GM21526 (cell line): Measurements from ENCODE around the gene NFKBIE.

ENCODE experiments used
- ATAC-seq: cut with Tn5 transposase; IDR thresholded peaks from one replicate; pipeline ENCODE4 v1.9.1; 2021; ENCODE audit warnings: moderate library complexity; ENCODE audit not compliant: unreplicated experiment, low FRiP score

The NFKBIE gene

DNA sequence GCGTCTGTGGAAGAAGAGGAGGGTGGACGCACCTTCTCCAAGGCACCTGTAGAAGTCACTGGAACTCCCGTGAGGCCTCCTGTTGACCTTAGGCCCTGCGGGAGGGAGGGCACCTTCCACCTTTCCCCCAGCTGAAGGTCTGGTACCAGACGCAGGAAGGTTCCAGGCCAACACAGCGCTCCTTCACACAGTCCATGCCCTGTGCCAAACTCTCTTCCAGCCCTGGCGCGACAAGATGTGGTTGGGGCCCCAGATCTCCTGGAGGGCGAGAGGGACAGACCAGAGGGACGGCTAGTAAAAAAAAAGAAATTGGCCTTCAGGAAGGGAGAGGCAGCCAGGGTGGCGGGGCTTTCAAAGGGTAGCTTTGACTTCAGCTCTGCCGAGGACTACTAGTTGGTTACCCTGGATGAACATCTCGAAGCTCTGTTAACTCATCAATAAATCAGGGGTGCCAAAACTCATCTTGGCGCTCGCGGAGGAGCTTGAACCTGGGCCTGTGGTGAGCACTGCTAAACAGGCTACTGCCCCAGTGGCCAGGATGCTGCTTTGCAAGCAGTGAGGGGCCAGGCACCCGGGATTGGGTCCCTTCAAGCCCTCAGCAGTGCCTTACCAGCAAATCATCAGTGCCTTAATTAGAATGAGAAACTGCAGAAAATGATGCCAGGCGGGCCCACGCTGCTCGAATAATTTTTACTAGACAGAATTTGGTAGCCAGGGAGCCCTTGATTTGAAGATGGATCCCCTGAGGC lies 32.9 kb upstream of the NFKBIE start:
- ATAC-seq, result no peak

DNA sequence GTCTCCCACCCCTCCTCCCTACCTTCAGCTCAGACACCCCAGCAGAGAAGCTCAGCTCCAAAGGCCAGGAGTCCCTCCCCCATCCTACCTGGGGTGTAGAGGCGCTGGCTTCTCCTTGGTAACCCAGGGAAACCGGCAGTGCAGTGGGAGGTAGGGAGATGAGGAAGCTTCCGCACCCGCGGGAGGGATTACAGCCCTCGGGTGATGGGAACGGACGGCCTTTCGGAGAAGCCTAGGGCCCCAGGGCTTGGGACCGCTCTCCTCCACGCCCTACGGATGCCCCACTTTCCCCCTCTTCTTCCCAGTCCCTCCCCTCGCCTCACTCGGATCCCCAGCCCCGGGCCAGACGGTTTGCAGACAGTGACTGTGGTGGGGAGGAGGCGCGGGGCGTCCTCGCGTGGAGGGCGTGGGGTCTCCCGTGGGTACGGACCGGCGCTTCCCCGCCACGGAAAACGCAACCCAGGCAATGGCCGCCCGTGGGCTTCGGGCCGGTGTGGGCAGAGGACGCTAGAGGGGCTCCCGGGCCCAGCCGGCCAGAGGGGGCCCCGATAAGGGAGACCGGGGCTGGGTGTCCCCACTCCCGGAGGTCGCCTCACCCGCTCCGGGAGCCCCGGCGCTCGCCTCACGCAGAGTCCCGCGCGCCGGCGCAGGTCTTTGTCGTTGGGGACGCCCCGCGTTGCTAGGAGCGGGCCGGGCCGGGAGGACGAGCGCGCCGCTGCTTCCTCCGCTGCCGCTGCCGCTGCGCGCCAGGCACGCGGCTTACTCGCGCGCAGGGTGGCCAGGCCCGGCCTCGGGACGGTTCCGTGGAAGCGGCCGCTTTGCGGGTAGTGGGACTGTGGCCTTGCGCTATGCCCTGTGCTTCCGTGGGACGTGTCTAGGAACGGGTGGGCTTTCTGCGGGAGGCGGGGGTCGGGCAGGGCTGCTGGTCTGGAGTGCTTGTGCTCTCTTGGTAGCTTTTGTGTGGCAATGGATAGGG lies 32.0 kb upstream of the NFKBIE start:
- ATAC-seq, result no peak

DNA sequence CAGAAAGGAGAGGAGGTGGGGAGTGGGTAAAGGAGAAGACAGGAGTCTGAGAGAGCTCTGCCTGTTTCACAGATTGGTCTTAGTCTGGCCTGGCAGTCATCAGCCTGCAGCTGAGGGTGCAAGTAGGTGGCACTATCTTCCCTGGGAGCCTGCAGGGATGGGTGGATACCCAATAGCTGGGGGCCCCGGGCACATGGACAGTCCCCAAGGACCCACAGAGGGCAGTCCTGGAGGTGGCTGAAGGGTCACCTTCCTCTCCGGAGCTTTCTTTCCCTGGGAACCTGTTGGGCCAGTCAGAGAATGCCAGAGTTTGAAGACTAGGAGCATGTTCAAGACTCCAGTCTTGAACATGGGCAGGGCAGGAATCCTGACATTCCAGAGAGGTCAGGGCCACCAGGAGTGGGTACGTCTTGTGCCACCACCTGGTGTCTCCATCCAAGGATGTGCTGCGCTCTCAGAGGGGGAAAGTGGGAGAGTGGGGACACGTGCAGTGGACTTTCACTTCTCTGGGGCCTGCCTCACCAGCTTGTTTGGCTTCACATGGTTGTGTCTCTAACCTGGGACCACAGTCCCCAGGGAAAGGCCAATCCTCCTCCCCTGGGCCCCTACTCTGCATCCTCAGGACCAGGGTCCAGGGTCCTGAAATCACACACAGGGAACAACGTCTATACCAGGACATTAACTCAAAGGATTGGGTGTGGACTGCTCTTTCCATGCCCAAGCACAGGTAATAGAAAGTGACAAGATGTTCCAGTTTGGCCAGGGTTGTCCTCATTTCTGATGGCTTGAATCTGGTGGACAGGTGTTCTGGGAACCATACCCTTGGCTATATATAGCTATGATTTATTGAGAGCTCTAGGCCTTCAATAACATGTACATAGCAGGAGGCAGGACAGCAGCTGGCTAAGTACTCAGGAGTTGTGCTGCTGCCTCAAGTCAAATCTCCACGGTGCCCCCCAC lies 29.8 kb upstream of the NFKBIE start:
- no peak for ATAC-seq

DNA sequence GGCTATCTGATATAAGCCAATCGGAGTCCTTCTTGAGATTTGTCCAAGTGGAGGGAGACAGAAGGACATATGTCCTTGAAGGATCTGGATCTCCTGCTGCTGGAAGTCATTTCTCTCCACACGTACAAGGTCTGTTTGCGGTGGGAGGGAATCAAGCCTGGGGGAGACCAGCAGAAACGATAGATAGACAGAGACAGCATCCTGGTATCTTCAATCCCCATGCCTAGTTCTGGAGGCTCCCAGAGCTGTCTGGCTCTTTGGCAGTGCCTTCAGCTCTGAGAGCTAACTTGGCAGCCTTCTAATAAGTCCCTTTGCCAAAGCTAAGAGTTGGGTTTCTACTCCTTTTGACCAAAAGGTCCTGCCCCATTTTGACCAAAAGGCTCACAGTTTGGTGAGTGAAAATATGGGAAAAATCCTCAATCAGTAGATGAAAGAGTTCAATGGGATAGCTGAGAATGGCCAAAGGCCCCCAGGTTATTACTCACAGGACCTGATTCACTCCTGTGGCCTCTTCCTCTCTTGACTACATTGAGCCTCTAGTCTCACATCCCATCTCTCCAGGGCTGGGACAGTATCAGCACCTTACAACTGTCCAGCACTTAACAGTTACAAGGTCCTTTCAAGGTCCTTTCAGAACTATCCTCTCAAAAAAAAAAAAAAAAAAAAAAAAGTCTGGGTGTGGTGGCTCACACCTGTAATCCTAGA lies 27.5 kb upstream of the NFKBIE start:
- no peak for ATAC-seq

DNA sequence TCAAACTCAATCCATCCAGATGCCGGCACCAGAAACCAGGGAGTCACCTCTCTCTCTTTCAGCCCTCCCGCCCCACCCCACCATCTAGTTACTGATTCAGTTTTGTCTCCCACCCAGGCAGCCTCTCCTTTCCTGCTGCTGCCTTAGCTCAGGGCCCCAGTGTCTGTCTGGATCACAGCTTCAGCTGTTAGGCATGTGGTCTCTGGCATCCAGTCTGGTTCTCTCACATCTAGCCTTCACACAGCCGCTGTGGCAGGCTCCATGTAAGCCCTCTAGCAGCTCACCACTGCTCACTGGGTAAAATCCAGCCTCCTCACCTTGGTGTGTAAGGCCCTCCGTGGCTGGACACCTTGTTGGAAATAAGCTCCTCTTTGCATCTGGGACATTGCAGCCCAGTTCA lies 26.5 kb upstream of the NFKBIE start:
- no peak for ATAC-seq

DNA sequence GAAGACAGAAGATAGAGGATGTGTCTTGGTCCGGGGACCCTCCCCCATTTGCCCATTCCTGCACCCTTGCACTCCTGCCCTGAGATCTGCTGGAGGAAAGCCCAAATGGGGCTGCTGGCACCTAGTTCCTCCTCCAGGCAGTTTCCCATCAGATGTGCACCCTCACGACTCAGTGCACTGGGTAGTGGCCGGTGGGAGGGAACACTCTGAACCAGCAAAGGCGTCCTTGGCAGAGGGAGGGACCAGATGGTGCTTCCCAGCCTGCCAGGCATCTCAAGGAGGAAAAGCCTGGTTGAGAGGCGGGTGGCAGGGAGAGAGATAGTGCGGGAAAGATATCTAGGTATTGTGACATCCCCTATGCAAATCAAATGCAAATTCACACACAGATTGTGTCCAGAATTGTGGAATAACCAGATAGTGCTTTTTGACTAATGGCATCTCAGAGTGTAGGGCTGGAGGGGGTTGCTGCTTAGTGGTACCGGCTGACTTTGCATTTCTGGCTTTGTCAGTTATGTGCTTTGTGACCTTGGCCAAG lies 24.4 kb upstream of the NFKBIE start:
- ATAC-seq, result no peak

DNA sequence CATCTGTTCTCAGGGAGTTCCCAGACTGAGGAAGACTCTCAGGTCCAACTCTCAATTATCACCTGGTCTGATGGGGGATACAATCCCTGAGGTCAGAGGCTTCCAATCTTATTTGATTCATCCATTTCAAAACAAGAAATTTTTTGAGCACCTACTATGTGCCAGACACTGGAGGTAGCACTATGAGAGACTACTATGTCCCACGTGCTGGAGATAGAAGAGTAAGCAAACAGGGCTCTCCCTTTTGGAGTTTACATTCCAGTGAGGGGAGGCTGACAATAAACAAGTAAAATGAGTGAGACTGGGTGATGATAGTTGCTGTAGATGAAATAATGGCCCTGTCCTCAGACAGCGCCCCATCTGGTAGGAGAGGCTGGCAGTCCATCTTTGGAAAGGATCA lies 21.4 kb upstream of the NFKBIE start:
- no peak for ATAC-seq

DNA sequence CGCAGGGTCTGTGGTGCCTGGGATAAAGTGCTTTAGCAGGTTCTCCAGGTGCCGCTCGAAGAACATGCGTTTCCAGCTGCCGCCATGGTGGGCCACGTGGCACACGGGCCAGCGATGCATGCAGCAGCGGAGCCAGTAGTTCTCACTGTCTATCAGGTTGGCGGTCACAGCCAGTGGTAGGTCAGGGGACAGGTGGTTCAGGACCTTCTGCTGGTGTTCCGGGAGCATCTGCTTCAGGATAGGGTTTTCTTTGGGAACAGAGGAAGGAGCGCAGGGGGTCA lies 20.9 kb upstream of the NFKBIE start:
- no peak for ATAC-seq

DNA sequence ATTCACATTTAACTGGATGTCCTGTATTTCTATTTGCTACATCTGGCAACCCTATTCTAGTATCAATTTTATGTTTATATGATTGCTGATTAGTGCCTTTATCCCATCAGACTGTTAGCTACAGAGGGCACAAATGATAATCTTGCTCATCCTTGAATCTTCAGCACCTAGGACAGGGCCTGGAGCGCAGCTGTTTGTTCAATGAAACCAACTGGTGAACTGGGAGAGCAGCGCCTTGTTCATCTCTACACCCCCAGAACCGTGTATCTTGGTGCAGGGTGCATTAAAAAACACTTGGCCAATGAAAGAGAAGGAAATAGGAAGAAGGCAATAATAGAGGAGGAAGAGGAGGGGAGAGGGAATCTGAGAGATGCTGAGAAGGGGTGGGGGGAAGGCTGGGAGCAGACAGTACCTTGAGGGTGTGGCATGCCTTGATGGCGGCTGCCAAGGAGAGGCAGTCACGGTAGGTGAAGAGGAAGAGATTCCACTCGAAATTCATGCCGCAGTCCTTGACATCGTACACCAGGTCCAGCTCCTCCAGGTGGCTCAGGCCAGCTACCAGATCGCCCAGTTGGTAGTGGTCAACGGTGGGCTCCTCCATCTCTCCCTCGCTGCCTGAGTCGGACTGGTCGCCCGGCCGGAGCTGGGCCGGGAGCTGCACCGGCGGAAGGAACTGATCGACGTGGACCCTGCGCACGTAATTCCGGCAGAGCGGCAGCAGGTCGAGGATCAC lies 20.4 kb upstream of the NFKBIE start:
- no peak for ATAC-seq

DNA sequence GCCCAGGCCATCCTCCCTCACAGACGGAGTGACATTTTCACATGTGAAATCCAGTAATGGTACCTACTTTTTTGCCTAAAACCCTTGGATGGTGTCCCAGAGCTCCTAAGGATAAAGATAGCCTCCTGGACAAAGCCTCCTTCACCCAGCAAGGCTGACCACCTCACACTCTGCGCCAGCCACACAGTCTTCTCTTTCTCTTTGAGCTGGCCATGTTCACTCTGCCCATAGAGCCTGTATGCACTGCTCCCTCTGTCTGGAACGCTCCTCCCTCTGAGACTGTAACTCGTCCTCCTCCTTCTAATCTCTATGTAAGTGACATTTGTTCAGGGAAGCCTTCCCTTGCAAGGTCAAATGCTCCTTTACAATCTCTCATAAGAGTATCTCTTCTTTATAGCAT lies 19.5 kb upstream of the NFKBIE start:
- ATAC-seq, result no peak

DNA sequence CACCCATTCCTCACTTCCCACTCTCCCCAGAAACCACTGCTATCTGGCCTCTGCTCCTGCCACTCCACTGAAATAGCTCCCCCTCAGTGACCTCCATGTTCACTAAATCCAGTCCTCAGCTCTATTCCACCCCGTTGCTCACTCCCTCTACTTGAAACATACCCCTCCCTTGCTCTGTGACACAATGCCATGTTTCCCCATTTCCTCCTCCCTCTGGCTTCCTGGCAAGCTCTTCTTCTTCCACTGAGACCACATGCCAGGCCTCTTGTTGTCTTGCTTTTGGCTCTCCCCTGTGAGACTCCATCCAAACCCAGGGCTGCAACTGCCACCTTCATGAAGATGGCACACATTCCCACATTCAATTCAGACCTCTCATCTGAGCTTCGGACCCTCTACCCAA lies 18.8 kb upstream of the NFKBIE start:
- ATAC-seq, result no peak

DNA sequence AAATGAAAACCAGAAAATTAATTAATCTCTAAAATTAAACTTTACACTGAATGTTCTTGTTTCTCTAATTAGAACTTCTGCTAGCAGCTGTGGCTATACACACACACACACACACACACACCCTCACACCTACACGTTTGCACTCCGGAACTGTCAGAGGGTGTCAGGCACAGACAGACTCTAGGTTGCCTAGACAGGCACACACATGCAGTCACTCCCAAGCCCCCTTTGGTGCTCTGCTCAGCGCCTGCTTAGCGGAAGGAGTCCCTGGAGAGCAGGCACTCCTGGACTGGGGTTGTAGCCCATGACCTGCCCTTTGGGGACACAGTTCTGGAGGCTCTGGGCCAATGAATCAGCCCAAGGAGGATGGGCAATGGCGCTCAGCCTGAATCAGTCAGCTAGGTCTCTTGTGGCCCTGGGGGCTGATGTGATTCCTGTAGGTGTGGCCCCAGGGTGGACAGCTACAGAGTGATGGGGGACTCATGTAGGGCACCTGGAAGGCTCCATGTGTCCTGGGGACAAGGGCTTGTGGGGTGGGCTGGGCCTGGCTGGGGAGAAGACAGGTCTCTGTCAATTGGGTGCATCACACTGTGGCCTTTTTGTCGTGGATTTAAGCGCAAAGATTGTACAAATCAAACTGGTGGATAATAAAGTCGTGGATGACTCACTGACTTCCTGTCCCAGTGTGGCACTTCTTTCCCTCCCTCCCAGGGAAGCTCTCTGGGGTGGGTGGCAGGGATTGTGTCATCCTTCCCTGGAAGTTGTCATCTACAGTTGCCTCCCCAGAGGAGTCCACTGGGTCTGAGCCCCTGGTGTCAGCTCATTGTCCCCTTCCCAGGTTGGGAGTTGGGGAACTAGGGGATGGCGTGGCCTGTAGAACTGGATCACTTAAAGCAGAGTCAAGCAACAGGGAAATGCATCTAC lies 13.7 kb upstream of the NFKBIE start:
- no peak for ATAC-seq

DNA sequence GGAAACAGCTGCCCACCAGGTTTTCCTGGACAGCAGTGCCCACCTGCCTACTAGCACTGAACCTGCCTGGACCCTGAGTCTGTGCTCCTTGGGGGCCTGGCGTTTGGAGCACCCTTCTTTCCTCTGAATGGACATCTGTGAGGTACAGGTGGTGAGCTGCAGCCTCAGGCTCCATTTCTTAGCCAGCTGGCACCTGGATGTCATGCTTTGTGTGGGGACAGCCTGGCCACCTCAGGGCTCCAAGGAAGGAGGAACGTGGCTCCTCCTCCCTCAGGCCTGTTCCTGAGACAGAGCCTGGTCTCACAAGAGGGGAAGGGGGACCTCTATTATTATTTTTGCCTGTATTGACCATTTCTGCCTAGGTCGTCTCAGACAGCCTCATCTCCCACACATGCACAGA lies 13.0 kb upstream of the NFKBIE start:
- no peak for ATAC-seq

DNA sequence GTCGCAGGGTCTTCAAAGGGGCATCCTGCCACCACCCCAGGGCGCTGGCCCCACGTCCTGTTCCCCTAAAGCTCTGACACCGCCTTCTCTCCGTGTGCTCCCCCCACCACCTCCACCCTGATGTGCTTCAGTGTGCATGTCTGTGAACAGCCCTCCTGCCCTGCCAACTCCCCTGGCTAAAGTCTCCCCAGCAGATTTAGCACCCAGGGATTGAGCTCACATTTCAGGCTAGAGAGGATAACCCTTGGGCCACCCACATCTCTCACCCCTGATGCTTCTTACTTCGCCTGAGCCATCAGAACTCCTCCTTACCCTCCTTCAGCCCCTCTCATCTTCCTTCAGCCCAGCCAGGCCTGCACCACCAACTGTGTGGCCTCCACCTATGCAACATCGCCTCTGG lies 12.4 kb upstream of the NFKBIE start:
- ATAC-seq, result no peak

DNA sequence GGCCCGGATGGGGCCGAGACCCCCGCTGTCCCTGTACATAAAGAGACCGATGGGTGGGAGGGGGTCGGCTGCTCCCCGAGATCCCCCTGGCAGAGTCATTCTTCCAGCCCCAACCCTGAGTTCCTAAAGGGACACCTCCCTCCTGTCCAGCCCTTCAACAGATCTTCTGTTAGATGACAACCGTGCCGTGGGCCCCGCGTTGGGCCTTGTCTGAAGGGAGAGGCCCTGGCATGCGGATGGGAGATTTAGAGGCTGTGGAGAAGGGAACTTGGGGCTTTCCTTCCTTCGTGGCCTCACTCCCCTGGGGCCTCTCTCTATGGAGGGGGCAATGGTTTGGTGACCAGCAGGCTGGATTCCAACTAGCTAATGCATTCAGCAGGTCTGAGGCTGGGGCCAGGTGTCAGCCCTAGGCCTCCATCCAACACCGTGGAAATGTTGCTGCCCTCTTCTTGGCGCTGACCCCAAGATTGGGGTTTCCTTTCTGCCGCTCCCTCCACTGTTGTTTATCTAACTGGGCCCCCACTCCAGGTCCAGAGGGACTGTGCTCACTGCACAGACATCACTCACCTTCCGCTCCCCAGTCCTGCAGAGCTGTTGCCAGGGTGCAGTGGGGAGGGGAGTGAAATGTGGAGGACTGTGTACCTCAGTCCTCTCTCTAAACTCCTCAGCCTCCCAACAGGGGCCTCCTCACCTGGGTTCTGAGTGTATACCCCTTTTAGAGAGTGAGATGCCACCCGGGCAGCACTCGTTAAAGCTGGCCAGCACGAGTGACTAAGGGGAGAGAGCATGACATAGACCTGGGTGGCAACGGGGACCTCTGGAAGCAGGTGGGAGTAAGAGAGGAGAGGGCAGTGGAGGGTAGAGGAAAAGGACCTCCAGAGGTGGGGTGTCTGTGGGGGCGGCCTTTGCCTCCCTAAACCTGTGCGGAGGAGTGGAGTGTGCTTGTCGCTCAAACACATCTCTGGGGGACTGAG lies 11.6 kb upstream of the NFKBIE start:
- no peak for ATAC-seq

DNA sequence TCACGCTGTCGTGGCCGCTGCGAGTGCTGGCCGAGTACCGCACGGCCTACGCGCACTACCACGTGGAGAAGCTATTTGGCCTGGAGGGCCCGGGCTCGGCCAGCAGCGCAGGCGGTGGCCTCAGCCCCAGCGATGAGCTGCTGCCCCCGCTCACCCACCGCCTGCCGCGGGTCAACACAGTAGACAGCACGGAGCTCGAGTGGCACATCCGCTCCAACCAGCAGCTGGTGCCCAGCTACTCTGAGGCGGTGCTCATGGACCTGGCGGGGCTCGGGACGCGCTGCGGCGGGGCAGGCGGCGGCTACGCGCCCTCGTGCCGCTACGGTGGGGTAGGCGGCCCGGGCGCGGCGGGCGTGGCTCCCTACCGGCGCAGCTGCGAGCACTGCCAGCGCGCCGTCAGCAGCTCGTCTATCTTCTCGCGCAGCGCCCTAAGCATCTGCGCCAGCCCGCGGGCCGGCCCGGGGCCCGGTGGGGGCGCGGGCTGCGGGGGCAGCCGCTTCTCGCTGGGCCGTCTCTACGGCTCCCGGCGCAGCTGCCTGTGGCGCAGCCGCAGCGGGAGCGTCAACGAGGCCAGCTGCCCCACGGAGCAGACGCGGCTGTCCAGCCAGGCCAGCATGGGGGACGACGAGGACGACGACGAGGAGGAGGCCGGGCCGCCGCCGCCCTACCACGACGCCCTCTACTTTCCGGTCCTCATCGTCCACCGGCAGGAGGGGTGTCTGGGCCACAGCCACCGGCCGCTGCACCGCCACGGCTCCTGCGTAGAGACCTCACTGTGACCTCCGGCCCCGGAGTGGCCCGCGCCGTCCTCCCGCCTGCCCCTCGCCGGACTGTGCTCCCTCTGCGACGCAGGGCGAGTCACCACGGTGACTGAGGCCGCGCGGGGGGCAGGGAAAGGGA lies 10.6 kb upstream of the NFKBIE start:
- no peak for ATAC-seq
